HEK293 (cell line): ENCODE measurements around the gene ANAPC16.
A peak's percentile ranks its signal among the peaks of the same experiment; 100 is the strongest.

Experiments
- GLI2 ChIP-seq: fragments of 450-650 bp; formaldehyde crosslinking; IDR thresholded peaks from 2 replicates; pipeline ENCODE4; 2017; ENCODE audit warnings: missing biosample characterization, missing genetic modification characterization, low read depth, borderline replicate concordance
- GLI4 ChIP-seq: fragments of 450-650 bp; formaldehyde crosslinking; IDR thresholded peaks from 2 replicates; pipeline ENCODE4 v1.5.1; 2016; ENCODE audit warnings: missing biosample characterization, missing genetic modification characterization
- GLIS1 ChIP-seq: fragments of 450-650 bp; formaldehyde crosslinking; IDR thresholded peaks from 2 replicates; pipeline ENCODE4 v1.5.1; 2016; ENCODE audit warnings: missing biosample characterization, missing genetic modification characterization
- INSM2 ChIP-seq: fragments of 450-650 bp; formaldehyde crosslinking; IDR thresholded peaks from 2 replicates; pipeline ENCODE4 v1.5.1; 2016; ENCODE audit warnings: missing biosample characterization, missing genetic modification characterization
- KLF8 ChIP-seq: fragments of 450-650 bp; formaldehyde crosslinking; IDR thresholded peaks from 2 replicates; pipeline ENCODE4 v1.5.1; 2016; ENCODE audit warnings: missing biosample characterization, missing genetic modification characterization
- REPIN1 ChIP-seq: fragments of 450-650 bp; formaldehyde crosslinking; IDR thresholded peaks from 2 replicates; pipeline ENCODE4 v1.5.1; 2017; ENCODE audit warnings: missing biosample characterization, missing genetic modification characterization, low read depth
- SP7 ChIP-seq: fragments of 450-650 bp; formaldehyde crosslinking; IDR thresholded peaks from 2 replicates; pipeline ENCODE4 v1.5.1; 2016; ENCODE audit warnings: missing biosample characterization, missing genetic modification characterization
- ZBTB7A ChIP-seq: fragments of 450-650 bp; formaldehyde crosslinking; IDR thresholded peaks from 2 replicates; pipeline ENCODE4 v1.5.1; 2016; ENCODE audit warnings: low read depth, missing biosample characterization, missing genetic modification characterization
- ZFHX2 ChIP-seq: fragments of 450-650 bp; formaldehyde crosslinking; conservative IDR thresholded peaks from 2 replicates; pipeline ENCODE4 v1.5.1; 2016; ENCODE audit warnings: missing biosample characterization, missing genetic modification characterization
- ZNF114 ChIP-seq: fragments of 450-650 bp; formaldehyde crosslinking; IDR thresholded peaks from 2 replicates; pipeline ENCODE4 v1.5.0; 2017; ENCODE audit warnings: missing biosample characterization, missing genetic modification characterization
- ZNF146 ChIP-seq: fragments of 450-650 bp; formaldehyde crosslinking; IDR thresholded peaks from 2 replicates; pipeline ENCODE4 v1.5.1; 2016; ENCODE audit warnings: missing biosample characterization, missing genetic modification characterization
- ZNF23 ChIP-seq: fragments of 450-650 bp; formaldehyde crosslinking; IDR thresholded peaks from 2 replicates; pipeline ENCODE4 v1.5.1; 2016; ENCODE audit warnings: missing biosample characterization, missing genetic modification characterization, borderline replicate concordance
- ZNF274 ChIP-seq, 2 experiments: fragments of 200-500 bp in 1 of 2; fragments of 450-650 bp in 1 of 2; sonication (Bioruptor generic) in 1 of 2; formaldehyde crosslinking in 1 of 2; IDR thresholded peaks; 2 replicates each; pipeline versions ENCODE4 v1.5.1 to v1.6.1; 2014 to 2016; ENCODE audit warnings: borderline replicate concordance in 1 of 2, inconsistent platforms in 1 of 2, low read length in 1 of 2, missing biosample characterization in 1 of 2, missing genetic modification characterization in 1 of 2
- ZNF292 ChIP-seq: fragments of 450-650 bp; formaldehyde crosslinking; IDR thresholded peaks from 2 replicates; pipeline ENCODE4 v1.5.1; 2016; ENCODE audit warnings: low read depth, missing biosample characterization, missing genetic modification characterization, borderline replicate concordance
- ZNF335 ChIP-seq: fragments of 450-650 bp; formaldehyde crosslinking; conservative IDR thresholded peaks from 2 replicates; pipeline ENCODE4 v1.5.1; 2016; ENCODE audit warnings: missing biosample characterization, missing genetic modification characterization
- ZNF394 ChIP-seq: fragments of 450-650 bp; formaldehyde crosslinking; IDR thresholded peaks from 2 replicates; pipeline ENCODE4 v1.5.1; 2016; ENCODE audit warnings: missing biosample characterization, missing genetic modification characterization, mild to moderate bottlenecking, moderate library complexity, borderline replicate concordance
- ZNF658 ChIP-seq: fragments of 450-650 bp; formaldehyde crosslinking; IDR thresholded peaks from 2 replicates; pipeline ENCODE4; 2016; ENCODE audit warnings: missing biosample characterization, missing genetic modification characterization
- ZNF664 ChIP-seq: fragments of 450-650 bp; formaldehyde crosslinking; IDR thresholded peaks from 2 replicates; pipeline ENCODE4 v1.5.1; 2016; ENCODE audit warnings: missing biosample characterization, missing genetic modification characterization
- ZNF677 ChIP-seq: fragments of 450-650 bp; IDR thresholded peaks from 2 replicates; pipeline ENCODE4 v1.5.0; 2018; ENCODE audit warnings: missing biosample characterization, mild to moderate bottlenecking, missing genetic modification characterization, moderate library complexity
- ZNF701 ChIP-seq: fragments of 450-650 bp; formaldehyde crosslinking; IDR thresholded peaks from 2 replicates; pipeline ENCODE4 v1.5.1; 2016; ENCODE audit warnings: missing biosample characterization, missing genetic modification characterization
- ZNF830 ChIP-seq: fragments of 450-650 bp; IDR thresholded peaks from 2 replicates; pipeline ENCODE4 v1.5.0; 2018; ENCODE audit warnings: missing biosample characterization, missing genetic modification characterization, low read depth, mild to moderate bottlenecking, moderate library complexity
- ZXDB ChIP-seq: fragments of 450-650 bp; formaldehyde crosslinking; IDR thresholded peaks from 2 replicates; pipeline ENCODE4 v1.5.1; 2016; ENCODE audit warnings: missing biosample characterization, missing genetic modification characterization
- TF ChIP-seq, protein P1 (sequence below): fragments of 450-650 bp; formaldehyde crosslinking; IDR thresholded peaks from 2 replicates; pipeline ENCODE4 v1.5.1; 2016; ENCODE audit warnings: missing biosample characterization, missing genetic modification characterization
- TF ChIP-seq, protein P2 (sequence below): fragments of 450-650 bp; formaldehyde crosslinking; IDR thresholded peaks from 2 replicates; pipeline ENCODE4 v1.5.1; 2016; ENCODE audit warnings: missing biosample characterization, missing genetic modification characterization
- TF ChIP-seq, protein P3 (sequence below): fragments of 450-650 bp; formaldehyde crosslinking; IDR thresholded peaks from 2 replicates; pipeline ENCODE4 v1.5.1; 2017; ENCODE audit warnings: missing biosample characterization, missing genetic modification characterization
- TF ChIP-seq, protein P4 (sequence below): fragments of 450-650 bp; formaldehyde crosslinking; IDR thresholded peaks from 2 replicates; pipeline ENCODE4 v1.5.1; 2016; ENCODE audit warnings: missing biosample characterization, missing genetic modification characterization
- TF ChIP-seq, protein P5 (sequence below): fragments of 450-650 bp; formaldehyde crosslinking; IDR thresholded peaks from 2 replicates; pipeline ENCODE4 v1.5.1; 2017; ENCODE audit warnings: missing biosample characterization, missing genetic modification characterization

Gene ANAPC16

GRCh38 chr10:72173619-72174296 is 42.1 kb upstream of the ANAPC16 start (continued):
- TF ChIP-seq, protein P1, sequence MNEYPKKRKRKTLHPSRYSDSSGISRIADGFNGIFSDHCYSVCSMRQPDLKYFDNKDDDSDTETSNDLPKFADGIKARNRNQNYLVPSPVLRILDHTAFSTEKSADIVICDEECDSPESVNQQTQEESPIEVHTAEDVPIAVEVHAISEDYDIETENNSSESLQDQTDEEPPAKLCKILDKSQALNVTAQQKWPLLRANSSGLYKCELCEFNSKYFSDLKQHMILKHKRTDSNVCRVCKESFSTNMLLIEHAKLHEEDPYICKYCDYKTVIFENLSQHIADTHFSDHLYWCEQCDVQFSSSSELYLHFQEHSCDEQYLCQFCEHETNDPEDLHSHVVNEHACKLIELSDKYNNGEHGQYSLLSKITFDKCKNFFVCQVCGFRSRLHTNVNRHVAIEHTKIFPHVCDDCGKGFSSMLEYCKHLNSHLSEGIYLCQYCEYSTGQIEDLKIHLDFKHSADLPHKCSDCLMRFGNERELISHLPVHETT (tag by site-specific recombination) = peak; percentile 69; the same call in 1 of the 2 replicates
- TF ChIP-seq GLIS1 (peak; percentile 89), REPIN1 (tag by site-specific recombination) (no peak), SP7 (tag by site-specific recombination) (peak; percentile 85), ZNF23 (no peak), ZNF274 (IDR thresholded peaks at IDR 0.05; ENCODE audit: low read length) (no peak), ZNF274 (tag by site-specific recombination; IDR thresholded peaks at IDR 0.05; ENCODE audit: borderline replicate concordance) (no peak), GLI2 (peak; percentile 88), ZNF677 (no peak), INSM2 (tag by site-specific recombination) (peak; percentile 76), ZBTB7A (tag by site-specific recombination) (no peak), ZNF335 (tag by site-specific recombination) (peak; percentile 64), ZXDB (peak; percentile 85), ZNF292 (tag by site-specific recombination) (no peak), ZNF394 (tag by site-specific recombination) (peak; percentile 62; the same call in 1 of the 2 replicates), ZNF114 (tag by site-specific recombination) (no peak), GLI4 (no peak), ZNF664 (tag by site-specific recombination) (no peak), ZNF830 (tag by site-specific recombination) (no peak), ZNF146 (tag by site-specific recombination) (peak; percentile 16; the same call in 1 of the 2 replicates), ZNF701 (tag by site-specific recombination) (no peak), KLF8 (tag by site-specific recombination) (peak; percentile 30; the same call in 1 of the 2 replicates), ZNF658 (tag by site-specific recombination) (no peak), ZFHX2 (no peak)
- TF ChIP-seq, protein P2, sequence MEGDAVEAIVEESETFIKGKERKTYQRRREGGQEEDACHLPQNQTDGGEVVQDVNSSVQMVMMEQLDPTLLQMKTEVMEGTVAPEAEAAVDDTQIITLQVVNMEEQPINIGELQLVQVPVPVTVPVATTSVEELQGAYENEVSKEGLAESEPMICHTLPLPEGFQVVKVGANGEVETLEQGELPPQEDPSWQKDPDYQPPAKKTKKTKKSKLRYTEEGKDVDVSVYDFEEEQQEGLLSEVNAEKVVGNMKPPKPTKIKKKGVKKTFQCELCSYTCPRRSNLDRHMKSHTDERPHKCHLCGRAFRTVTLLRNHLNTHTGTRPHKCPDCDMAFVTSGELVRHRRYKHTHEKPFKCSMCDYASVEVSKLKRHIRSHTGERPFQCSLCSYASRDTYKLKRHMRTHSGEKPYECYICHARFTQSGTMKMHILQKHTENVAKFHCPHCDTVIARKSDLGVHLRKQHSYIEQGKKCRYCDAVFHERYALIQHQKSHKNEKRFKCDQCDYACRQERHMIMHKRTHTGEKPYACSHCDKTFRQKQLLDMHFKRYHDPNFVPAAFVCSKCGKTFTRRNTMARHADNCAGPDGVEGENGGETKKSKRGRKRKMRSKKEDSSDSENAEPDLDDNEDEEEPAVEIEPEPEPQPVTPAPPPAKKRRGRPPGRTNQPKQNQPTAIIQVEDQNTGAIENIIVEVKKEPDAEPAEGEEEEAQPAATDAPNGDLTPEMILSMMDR = no peak
- TF ChIP-seq, protein P3, sequence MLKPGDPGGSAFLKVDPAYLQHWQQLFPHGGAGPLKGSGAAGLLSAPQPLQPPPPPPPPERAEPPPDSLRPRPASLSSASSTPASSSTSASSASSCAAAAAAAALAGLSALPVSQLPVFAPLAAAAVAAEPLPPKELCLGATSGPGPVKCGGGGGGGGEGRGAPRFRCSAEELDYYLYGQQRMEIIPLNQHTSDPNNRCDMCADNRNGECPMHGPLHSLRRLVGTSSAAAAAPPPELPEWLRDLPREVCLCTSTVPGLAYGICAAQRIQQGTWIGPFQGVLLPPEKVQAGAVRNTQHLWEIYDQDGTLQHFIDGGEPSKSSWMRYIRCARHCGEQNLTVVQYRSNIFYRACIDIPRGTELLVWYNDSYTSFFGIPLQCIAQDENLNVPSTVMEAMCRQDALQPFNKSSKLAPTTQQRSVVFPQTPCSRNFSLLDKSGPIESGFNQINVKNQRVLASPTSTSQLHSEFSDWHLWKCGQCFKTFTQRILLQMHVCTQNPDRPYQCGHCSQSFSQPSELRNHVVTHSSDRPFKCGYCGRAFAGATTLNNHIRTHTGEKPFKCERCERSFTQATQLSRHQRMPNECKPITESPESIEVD (tag by site-specific recombination) = peak; percentile 97
- TF ChIP-seq, protein P4, sequence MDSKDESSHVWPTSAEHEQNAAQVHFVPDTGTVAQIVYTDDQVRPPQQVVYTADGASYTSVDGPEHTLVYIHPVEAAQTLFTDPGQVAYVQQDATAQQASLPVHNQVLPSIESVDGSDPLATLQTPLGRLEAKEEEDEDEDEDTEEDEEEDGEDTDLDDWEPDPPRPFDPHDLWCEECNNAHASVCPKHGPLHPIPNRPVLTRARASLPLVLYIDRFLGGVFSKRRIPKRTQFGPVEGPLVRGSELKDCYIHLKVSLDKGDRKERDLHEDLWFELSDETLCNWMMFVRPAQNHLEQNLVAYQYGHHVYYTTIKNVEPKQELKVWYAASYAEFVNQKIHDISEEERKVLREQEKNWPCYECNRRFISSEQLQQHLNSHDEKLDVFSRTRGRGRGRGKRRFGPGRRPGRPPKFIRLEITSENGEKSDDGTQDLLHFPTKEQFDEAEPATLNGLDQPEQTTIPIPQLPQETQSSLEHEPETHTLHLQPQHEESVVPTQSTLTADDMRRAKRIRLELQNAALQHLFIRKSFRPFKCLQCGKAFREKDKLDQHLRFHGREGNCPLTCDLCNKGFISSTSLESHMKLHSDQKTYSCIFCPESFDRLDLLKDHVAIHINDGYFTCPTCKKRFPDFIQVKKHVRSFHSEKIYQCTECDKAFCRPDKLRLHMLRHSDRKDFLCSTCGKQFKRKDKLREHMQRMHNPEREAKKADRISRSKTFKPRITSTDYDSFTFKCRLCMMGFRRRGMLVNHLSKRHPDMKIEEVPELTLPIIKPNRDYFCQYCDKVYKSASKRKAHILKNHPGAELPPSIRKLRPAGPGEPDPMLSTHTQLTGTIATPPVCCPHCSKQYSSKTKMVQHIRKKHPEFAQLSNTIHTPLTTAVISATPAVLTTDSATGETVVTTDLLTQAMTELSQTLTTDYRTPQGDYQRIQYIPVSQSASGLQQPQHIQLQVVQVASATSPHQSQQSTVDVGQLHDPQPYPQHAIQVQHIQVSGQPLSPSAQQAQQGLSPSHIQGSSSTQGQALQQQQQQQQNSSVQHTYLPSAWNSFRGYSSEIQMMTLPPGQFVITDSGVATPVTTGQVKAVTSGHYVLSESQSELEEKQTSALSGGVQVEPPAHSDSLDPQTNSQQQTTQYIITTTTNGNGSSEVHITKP (tag by site-specific recombination) = peak; percentile 86
- TF ChIP-seq, protein P5, sequence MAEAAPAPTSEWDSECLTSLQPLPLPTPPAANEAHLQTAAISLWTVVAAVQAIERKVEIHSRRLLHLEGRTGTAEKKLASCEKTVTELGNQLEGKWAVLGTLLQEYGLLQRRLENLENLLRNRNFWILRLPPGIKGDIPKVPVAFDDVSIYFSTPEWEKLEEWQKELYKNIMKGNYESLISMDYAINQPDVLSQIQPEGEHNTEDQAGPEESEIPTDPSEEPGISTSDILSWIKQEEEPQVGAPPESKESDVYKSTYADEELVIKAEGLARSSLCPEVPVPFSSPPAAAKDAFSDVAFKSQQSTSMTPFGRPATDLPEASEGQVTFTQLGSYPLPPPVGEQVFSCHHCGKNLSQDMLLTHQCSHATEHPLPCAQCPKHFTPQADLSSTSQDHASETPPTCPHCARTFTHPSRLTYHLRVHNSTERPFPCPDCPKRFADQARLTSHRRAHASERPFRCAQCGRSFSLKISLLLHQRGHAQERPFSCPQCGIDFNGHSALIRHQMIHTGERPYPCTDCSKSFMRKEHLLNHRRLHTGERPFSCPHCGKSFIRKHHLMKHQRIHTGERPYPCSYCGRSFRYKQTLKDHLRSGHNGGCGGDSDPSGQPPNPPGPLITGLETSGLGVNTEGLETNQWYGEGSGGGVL = 0 out of 2 replicates have a peak, but pooled peaks have one; percentile 53
